ENCODE results near the gene AR.

The AR gene

GRCh38 chrX:67732864-67733263 is 189.0 kb downstream of the AR start:
- no peak for DNase-seq

- DNase-seq = no peak
Observed at GRCh38 chrX:67734111-67734753, 190.4 kb downstream of the AR start.

- DNase-seq = no peak
Observed at GRCh38 chrX:67749536-67749935, 205.7 kb downstream of the AR start.

- DNase-seq = no peak
Observed at GRCh38 chrX:67750694-67751093, 206.9 kb downstream of the AR start.

- DNase-seq = no peak
Observed at GRCh38 chrX:67759018-67759417, 215.2 kb downstream of the AR start.

- DNase-seq = no peak
Observed at GRCh38 chrX:67777148-67777547, 233.3 kb downstream of the AR start.

GRCh38 chrX:67779099-67779498 is 235.3 kb downstream of the AR start:
- no peak for DNase-seq

Data from fibroblast of skin of right biceps (primary cell).